GM23338 (cell line): ENCODE results near the gene NUMBL. TPM values are rescaled to one million over a fixed set of nuclear protein-coding genes. Genes with fewer than 3 reads are reported as not detected.

ENCODE experiments used
- ATAC-seq: fragments of 200-7000 bp; cut with Tn5 transposase; 3 replicates; pipeline ENCODE4 v1.9.1; 2020
- DNase-seq: peaks from one replicate; pipeline ENCODE4 v3.0.0-alpha.2; 2015; ENCODE audit warnings: low spot score
- H2AFZ ChIP-seq: fragments of 200-600 bp; sonication (generic); 2 replicates; pipeline ENCODE4 v1.8.0; 2016; ENCODE audit warnings: antibody characterized with exemption, mild to moderate bottlenecking, moderate library complexity
- H3F3A ChIP-seq: fragments of 200-600 bp; sonication (generic); replicated peaks from 2 replicates; pipeline ENCODE4 v1.8.0; 2017; ENCODE audit warnings: antibody characterized with exemption, mixed run types, low read depth
- H3K27ac ChIP-seq: fragments of 200-600 bp; sonication (generic); 2 replicates; pipeline ENCODE4 v1.6.1; 2016; ENCODE audit warnings: low read depth
- H3K27me3 ChIP-seq: fragments of 200-600 bp; sonication (generic); 2 replicates; pipeline ENCODE4 v1.8.0; 2016; ENCODE audit warnings: mild to moderate bottlenecking, mixed run types, moderate library complexity; ENCODE audit not compliant: insufficient read depth
- H3K36me3 ChIP-seq: fragments of 200-600 bp; sonication (generic); 2 replicates; pipeline ENCODE4 v1.8.0; 2016; ENCODE audit warnings: mild to moderate bottlenecking; ENCODE audit not compliant: insufficient read depth
- H3K4me1 ChIP-seq: fragments of 200-600 bp; sonication (generic); 2 replicates; pipeline ENCODE4 v1.8.0; 2016; ENCODE audit warnings: mild to moderate bottlenecking, moderate library complexity; ENCODE audit not compliant: insufficient read depth
- H3K4me2 ChIP-seq: fragments of 200-600 bp; sonication (generic); 2 replicates; pipeline ENCODE4 v1.7.1; 2017; ENCODE audit warnings: mixed run types
- H3K4me3 ChIP-seq: fragments of 200-600 bp; sonication (generic); 2 replicates; pipeline ENCODE4 v1.6.1; 2016; ENCODE audit warnings: mixed run types
- H3K79me2 ChIP-seq: fragments of 200-600 bp; sonication (generic); replicated peaks from 2 replicates; pipeline ENCODE4 v1.8.0; 2017; ENCODE audit warnings: mild to moderate bottlenecking; ENCODE audit not compliant: insufficient read depth
- H3K9me2 ChIP-seq: fragments of 200-600 bp; sonication (generic); 2 replicates; pipeline ENCODE4 v1.8.0; 2017; ENCODE audit not compliant: insufficient read depth
- H4K20me1 ChIP-seq: fragments of 200-600 bp; sonication (generic); replicated peaks from 2 replicates; pipeline ENCODE4 v1.8.0; 2017; ENCODE audit warnings: mild to moderate bottlenecking; ENCODE audit not compliant: insufficient read depth
- H3K27ac Mint-ChIP-seq: 2 replicates; pipeline ENCODE4 v1.8.0; 2020; ENCODE audit warnings: inconsistent platforms, mild to moderate bottlenecking, moderate library complexity, mixed read lengths
- H3K27me3 Mint-ChIP-seq: 3 replicates; pipeline ENCODE4 v1.8.0; 2022; ENCODE audit warnings: low read depth, mild to moderate bottlenecking, moderate library complexity, mixed read lengths, inconsistent platforms; ENCODE audit not compliant: insufficient read depth, poor library complexity
- H3K36me3 Mint-ChIP-seq: 3 replicates; pipeline ENCODE4 v1.8.0; 2021; ENCODE audit warnings: low read depth, mild to moderate bottlenecking, inconsistent platforms, moderate library complexity, mixed read lengths
- H3K4me1 Mint-ChIP-seq: 3 replicates; pipeline ENCODE4 v1.8.0; 2020; ENCODE audit warnings: mild to moderate bottlenecking, inconsistent platforms, mixed read lengths
- H3K4me3 Mint-ChIP-seq: 3 replicates; pipeline ENCODE4 v1.8.0; 2021; ENCODE audit warnings: moderate library complexity, mild to moderate bottlenecking, inconsistent platforms, mixed read lengths
- H3K9me3 Mint-ChIP-seq: 3 replicates; pipeline ENCODE4 v1.8.0; 2020; ENCODE audit warnings: moderate library complexity, mild to moderate bottlenecking, inconsistent platforms, mixed read lengths
- CREB1 ChIP-seq: fragments of 250-450 bp; sonication (Bioruptor Pico); IDR thresholded peaks from 2 replicates; pipeline ENCODE4 v1.5.0; 2020; ENCODE audit warnings: low read depth, mild to moderate bottlenecking, moderate library complexity
- CTCF ChIP-seq, 2 experiments: fragments of 200-600 bp in 1 of 2; sonication (generic) in 1 of 2; conservative IDR thresholded peaks; 2 replicates each; pipeline versions ENCODE4 v1.5.1 to v1.6.1; 2016 to 2017; ENCODE audit warnings: antibody characterized with exemption in 2 of 2, low read depth in 2 of 2, mild to moderate bottlenecking in 2 of 2, moderate library complexity in 1 of 2
- ETS1 ChIP-seq: IDR thresholded peaks from 2 replicates; pipeline ENCODE4 v1.6.1; 2016; ENCODE audit warnings: antibody characterized with exemption
- EZH2 ChIP-seq: fragments of 200-600 bp; sonication (generic); IDR thresholded peaks from one replicate; pipeline ENCODE4 v1.8.0; 2017; ENCODE audit warnings: antibody characterized with exemption, mild to moderate bottlenecking, low read depth; ENCODE audit not compliant: unreplicated experiment
- EZH2phosphoT487 ChIP-seq: fragments of 200-600 bp; sonication (generic); IDR thresholded peaks from one replicate; pipeline ENCODE4 v1.8.1; 2018; ENCODE audit warnings: antibody characterized with exemption; ENCODE audit not compliant: unreplicated experiment
- JUNB ChIP-seq: IDR thresholded peaks from one replicate; pipeline ENCODE4 v1.6.1; 2016; ENCODE audit warnings: antibody characterized with exemption; ENCODE audit not compliant: unreplicated experiment
- NANOG ChIP-seq: IDR thresholded peaks from 2 replicates; pipeline ENCODE4 v1.6.1; 2016; ENCODE audit warnings: antibody characterized with exemption, borderline replicate concordance
- POLR2AphosphoS5 ChIP-seq: IDR thresholded peaks from 2 replicates; pipeline ENCODE4 v1.6.1; 2016; ENCODE audit warnings: antibody characterized with exemption, low read depth
- REST ChIP-seq: IDR thresholded peaks from one replicate; pipeline ENCODE4 v1.6.1; 2018; ENCODE audit warnings: antibody characterized with exemption; ENCODE audit not compliant: unreplicated experiment
- STAT1 ChIP-seq: IDR thresholded peaks from one replicate; pipeline ENCODE4 v1.6.1; 2016; ENCODE audit warnings: antibody characterized with exemption; ENCODE audit not compliant: unreplicated experiment
- ZNF114 ChIP-seq: fragments of 250-450 bp; sonication (Bioruptor Pico); IDR thresholded peaks from 2 replicates; pipeline ENCODE4 v1.5.0; 2020; ENCODE audit warnings: mild to moderate bottlenecking, moderate library complexity
- ZNF331 ChIP-seq: fragments of 250-450 bp; sonication (Bioruptor Pico); IDR thresholded peaks from 2 replicates; pipeline ENCODE4 v1.5.0; 2020; ENCODE audit warnings: low read depth, mild to moderate bottlenecking, moderate library complexity
- ZNF462 ChIP-seq: fragments of 250-450 bp; sonication (Bioruptor Pico); IDR thresholded peaks from 2 replicates; pipeline ENCODE4 v1.5.0; 2020; ENCODE audit warnings: mild to moderate bottlenecking, moderate library complexity
- polyA plus RNA-seq: library from polyadenylated mRNA; unstranded; fragments of >200 nt; fragmentation: Nextera tagmentation; extraction: Ambion mirVana; gene quantifications from 2 replicates; pipeline ENCODE4 v1.2.1, GENCODE V29; 2016
- total RNA-seq: library from RNA; depleted of rRNA; stranded (reverse); fragments of >200 nt; shearing (Covaris generic); gene quantifications from 2 replicates; pipeline ENCODE4 v1.2.3, GENCODE V29; 2014

The NUMBL gene
- total and polyA plus RNA-seq, 2 experiments from 2014 or later: 8.5 to 28.5 TPM

GRCh38 chr19:40617961-40618360 lies 72.5 kb downstream of the NUMBL start:
- Mint-ChIP-seq H3K4me3 (no peak overlapping the region), H3K36me3 (peaks cover 31% of the 10 kb centered on the region), H3K27ac (no peak overlapping the region), H3K4me1 (peaks cover 6% of the 10 kb centered on the region; the same call in 2 of the 3 replicates), H3K27me3 (peaks cover 20% of the 10 kb centered on the region), H3K9me3 (no peaks in the 10 kb centered on the region; the same call in 2 of the 3 replicates)
- Histone ChIP-seq H3K4me1 (peaks cover 4% of the 10 kb centered on the region; the same call in 1 of the 2 replicates), H3K36me3 (peaks cover 8% of the 10 kb centered on the region; the same call in 1 of the 2 replicates), H4K20me1 (peaks cover 5% of the 10 kb centered on the region), H3K27me3 (peaks cover under 1% of the 10 kb centered on the region; the same call in 1 of the 2 replicates), H3K79me2 (no peaks in the 10 kb centered on the region), H3F3A (peaks cover 14% of the 10 kb centered on the region; the same call in 1 of the 2 replicates), H3K27ac (no peak overlapping the region), H3K4me3 (no peak overlapping the region), H3K9me2 (no peaks in the 10 kb centered on the region), H2AFZ (no peak overlapping the region), H3K4me2 (no peak overlapping the region)
- DNase-seq (no peak), ATAC-seq (no peak)
- no peak for TF ChIP-seq CTCF (conservative IDR thresholded peaks at IDR 0.05; ENCODE audit: low read depth in 2 of 2)
- no peak for TF ChIP-seq REST
- TF ChIP-seq ZNF331 (CRISPR knock-in tag): no peak
- TF ChIP-seq ZNF462 (CRISPR knock-in tag): no peak
- TF ChIP-seq STAT1: no peak
- no peak for TF ChIP-seq ZNF114
- TF ChIP-seq CREB1 (CRISPR knock-in tag): no peak
- TF ChIP-seq NANOG: no peak
- no peak for TF ChIP-seq EZH2phosphoT487
- no peak for TF ChIP-seq EZH2
- TF ChIP-seq JUNB: no peak
- TF ChIP-seq POLR2AphosphoS5: no peak
- no peak for TF ChIP-seq ETS1
